ENCODE data around the gene UTP20.

DNA sequence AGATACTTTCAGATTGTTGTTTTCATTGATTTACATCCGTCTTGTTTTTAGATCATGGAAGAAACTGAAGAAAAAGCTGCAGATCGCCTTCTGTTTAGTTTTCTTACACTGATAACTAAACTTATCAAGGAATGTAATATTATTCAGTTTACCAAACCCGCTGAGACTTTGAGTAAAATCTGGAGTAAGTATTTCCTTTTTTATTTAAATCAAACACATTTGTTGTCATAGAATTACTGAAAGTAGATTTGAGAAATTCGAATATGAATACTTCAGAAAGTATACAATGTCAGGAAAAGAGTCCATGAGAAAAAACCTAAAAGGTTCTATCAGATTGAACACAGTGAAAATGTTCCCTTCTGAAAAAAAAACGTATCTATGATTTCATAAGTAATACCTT is 95.7 kb downstream of the UTP20 start:
- TF ChIP-seq, protein P1, sequence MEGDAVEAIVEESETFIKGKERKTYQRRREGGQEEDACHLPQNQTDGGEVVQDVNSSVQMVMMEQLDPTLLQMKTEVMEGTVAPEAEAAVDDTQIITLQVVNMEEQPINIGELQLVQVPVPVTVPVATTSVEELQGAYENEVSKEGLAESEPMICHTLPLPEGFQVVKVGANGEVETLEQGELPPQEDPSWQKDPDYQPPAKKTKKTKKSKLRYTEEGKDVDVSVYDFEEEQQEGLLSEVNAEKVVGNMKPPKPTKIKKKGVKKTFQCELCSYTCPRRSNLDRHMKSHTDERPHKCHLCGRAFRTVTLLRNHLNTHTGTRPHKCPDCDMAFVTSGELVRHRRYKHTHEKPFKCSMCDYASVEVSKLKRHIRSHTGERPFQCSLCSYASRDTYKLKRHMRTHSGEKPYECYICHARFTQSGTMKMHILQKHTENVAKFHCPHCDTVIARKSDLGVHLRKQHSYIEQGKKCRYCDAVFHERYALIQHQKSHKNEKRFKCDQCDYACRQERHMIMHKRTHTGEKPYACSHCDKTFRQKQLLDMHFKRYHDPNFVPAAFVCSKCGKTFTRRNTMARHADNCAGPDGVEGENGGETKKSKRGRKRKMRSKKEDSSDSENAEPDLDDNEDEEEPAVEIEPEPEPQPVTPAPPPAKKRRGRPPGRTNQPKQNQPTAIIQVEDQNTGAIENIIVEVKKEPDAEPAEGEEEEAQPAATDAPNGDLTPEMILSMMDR (IDR thresholded peaks at IDR 0.05): no peak
- TF ChIP-seq EP300 (IDR thresholded peaks at IDR 0.05): no peak
- TF ChIP-seq POLR2AphosphoS5 (IDR thresholded peaks at IDR 0.05): no peak
- TF ChIP-seq POLR2A (IDR thresholded peaks at IDR 0.05): no peak
